NCI-H1092 (cell line): ENCODE results near the gene FNBP1L.

ENCODE experiments used
- DNase-seq: peaks from one replicate; lab custom pipeline; 2025; lab: John Stamatoyannopoulos, UW

Gene FNBP1L

DNA sequence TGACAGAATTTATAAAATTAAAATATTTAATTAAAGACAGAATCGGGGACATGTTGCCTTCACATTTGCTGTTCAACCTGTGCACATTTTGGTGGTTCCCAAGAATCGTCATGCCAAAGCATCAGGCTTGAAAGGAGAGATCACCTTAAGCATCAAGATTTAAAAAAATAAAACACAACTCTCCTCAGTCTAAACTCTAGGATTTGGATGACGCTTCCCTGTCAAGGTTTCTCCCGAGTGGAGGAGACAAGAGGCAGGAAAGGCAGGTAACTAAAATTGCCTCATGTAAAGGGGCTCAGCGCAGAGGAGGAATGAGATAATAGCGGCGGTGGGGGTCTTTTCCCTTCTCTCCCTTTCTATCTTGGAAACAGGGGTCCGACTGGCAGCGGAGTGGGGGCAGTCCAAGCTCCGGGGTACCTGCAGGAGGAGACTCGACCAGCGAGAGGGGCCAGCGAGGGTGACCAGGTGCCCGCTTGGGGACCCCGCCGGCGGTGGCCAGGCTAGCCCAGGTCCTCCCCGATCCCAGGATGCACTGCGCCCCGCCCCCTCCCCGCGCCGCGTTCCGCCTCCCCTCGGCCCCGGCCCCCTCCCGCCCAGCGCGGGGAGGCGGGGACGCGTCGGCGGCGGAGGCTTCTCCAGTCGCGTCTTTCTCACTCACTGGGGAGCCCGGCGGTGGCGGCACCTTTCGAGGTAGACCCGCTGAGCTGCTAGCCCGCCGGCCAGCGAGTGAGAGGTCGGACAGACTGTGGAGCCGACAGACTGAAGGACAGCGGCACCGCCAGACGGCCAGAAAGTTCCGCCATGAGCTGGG is at the start of gene FNBP1L:
Gene FNBP1L, plus strand, starts transcription at position 638 of the 811 bp plus-strand sequence. Its CDS starts 164 bp downstream, at position 802.
- peak; percentile 79 for DNase-seq

DNA sequence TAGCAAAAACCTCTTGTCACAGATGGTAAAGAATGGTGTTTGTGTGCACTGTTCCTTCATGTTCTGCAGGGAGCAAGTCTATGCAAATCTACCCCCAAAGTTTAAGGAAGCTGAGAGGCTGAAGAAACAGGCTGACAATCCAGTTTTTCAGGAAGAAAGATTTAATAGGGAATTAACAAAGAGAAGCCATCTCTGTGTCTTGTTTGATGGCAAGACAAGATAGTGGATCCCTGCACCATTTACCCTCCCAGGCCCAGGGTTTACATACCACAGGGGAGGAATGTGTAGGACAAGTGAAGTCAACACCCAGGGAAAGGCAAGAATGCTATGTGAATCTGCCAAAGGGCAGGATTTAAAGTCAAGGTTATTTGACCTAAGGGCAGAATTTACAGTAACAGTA is 48.1 kb upstream of the FNBP1L start:
- DNase-seq = no peak

DNA sequence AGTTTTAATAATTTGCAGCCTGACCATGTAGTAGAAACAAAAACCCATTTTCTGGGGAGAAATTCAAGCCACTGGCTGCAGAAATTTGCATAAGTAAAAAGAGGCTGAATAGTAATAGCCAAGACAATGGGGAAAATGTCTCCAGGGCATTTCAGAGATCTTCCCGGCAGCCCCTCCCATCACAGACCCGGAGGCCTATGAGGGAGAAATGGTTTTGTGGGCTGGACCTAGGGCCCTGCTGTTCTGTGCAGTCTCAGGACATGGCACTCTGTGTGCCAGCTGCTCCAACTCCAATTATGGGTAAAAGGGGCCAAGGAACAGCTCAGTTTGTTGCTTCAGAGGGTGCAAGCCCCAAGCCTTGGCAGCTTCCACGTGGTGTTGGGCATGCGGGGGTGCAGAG is 39.7 kb upstream of the FNBP1L start:
- no peak for DNase-seq

DNA sequence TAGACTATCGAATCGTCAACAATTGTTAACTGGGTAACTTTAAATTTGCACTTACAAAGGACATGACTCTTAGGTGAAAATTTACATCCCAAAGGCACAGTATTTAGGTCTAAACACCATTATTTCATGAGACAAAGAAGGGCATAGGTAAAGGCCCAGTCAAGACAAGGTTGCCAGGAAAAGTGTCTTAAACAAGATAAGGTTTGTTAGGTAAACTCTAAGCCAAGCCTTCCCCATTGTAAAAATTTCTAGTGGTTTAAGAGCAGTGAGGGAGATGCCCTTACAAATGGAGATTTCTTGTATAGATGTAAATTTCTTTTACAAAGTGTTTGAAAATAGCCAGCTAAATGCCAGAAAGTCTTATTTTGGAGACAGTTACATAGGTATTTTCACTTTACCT is 36.9 kb upstream of the FNBP1L start:
- DNase-seq = no peak

DNA sequence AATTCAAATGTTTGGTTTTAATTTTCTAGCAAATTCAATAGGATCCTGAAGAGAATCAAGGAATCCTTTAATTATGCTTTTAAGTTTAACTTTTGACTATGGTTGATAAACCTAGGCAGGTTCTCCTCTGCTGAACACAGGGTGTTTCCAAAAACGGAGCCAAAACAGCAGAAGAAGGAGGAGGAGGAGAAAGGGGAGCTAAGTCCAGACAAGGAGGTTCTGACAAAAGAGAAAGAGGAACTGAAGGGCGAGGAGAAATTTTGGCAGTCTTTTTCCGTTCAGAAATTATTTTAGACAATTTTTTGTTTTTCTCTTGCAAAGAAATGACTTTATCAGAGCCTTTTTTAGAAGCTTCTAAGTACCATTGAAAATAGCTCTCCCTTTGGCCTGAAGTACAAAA is 33.2 kb upstream of the FNBP1L start:
- no peak for DNase-seq

DNA sequence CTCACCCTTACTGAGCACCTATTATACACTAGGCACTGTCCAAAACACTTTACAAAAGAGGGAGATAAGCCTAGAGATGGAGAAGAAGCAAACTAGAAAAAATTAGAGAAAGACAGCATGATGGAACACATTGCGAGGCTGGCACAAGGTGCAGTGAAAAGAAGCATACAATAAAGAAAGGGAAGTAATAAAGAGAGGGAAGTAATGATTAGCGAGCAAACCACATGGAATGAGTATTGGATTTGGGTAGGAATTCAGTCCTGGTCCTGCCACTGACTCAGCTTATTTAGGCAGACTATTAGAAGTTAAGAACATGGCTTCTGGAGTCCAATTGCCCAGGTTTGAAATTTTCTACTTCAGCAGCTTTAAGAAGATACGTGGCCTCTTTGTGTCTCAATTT is 32.6 kb upstream of the FNBP1L start:
- no peak for DNase-seq

DNA sequence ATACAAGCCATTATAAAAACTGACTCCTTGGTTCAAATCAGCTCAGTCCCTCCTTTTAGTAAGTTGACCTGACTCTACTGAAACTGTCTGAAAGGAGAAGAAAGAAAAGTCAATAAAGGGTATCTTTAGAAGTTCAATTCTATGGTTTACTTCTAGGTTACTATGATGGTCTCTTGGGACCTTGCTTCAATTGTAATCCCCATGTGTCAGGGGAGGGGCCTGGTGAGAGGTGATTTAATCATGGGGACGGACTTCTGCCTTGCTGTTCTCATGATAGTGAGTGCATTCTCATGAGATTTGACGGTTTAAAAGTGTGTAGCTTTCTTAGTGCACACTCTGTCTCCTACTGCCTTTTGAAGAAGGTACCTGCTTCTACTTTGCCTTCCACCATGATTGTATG is 31.7 kb upstream of the FNBP1L start:
- DNase-seq = no peak

DNA sequence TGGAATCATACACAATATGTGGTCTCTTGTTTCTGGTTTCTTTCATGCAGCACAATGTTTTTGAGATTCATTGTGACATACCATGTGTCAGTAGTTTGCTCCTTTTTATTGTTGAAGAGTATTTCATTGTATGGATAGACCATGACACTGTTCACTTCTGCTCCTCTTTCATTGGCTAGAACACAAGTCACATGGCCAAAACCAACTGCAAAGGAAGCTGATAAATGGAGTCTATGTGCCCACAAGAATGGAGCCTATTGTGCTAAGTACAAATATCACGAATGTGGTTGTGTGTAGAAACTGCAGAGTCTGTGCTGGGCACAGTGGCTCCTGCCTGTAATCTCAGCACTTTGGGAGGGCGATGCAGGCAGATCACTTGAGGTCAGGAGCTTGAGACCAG is 28.6 kb upstream of the FNBP1L start:
- DNase-seq = no peak

DNA sequence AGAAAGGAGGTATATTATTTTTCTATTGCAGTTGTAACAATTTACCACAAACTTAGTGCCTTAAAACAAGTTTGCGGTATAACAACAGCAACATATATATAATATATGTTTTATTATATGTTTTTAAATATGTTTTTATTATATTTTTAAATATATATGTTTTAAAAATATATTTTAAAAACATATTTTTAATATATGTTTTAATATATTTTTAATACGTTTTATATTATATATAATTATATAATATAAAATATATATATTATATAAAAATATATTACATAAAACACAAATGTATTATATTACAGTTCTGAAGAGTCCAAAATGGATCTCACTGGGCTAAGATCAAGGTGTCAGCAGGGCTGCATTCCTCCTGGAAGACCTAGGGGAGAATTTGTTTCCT is 27.5 kb upstream of the FNBP1L start:
- no peak for DNase-seq

DNA sequence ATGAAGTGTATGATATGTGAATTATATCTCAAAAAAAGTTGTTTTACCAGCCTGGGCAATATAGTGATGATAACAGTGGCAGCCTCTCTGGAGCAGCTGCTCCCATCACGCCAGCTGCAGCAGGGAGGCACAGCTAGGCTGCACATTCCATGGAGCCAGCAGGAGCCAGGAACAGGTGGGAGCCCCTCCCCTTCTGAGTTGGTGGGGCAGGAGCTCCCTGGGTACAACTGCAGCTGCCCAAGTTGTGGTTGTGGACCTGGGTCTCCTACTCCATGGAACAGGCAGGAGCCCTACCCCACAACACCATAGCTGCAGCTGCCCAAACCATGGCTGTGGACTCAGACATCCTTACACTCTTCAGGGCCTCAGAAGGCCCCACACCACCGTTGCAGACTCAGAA is 21.7 kb upstream of the FNBP1L start:
- DNase-seq = no peak

DNA sequence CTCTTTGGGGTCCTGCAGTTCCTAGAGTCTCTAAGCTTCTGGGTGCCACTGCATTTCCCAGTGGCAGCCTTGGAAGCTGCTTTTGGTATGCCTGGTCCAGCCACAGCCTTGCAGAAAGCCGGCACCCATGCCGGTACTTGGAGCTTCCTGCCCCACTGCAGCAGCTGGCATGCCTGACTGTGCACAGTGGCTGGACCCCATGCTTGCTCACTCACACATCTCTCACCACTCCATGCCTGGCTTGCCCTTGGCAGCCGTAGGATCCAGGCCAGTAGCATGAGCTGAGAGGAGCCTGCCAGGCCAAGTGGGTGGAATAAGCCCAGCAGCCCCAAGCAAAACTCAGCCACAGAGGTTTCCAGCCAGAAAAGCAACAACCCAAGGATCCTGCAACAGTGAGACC is 20.3 kb upstream of the FNBP1L start:
- no peak for DNase-seq

DNA sequence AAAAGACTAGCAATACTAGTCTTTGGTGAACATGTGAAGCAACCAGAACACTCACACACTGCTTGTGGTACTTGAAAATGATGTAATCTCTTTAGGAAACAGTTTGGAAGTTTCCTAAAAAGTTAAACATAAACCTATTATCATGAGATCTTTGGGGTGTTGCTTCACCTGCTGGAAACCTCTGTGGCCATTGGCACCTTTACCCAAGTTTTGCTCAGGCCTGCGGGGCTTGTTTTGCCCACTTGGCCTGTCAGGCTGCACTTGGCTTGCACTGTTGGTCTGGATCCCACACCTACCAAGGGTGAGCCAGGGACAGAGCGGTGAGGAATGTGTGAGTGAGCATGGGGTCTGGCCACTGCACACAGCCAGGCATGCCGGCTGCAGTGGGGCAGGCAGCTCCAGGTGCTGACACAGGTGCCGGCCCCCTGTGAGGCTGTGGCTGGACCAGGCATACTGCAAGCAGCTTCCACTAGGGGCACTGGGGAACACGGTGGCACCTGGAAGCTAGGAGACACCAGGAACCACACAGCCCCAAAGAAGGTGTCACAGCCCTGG is 14.4 kb upstream of the FNBP1L start:
- DNase-seq = no peak

DNA sequence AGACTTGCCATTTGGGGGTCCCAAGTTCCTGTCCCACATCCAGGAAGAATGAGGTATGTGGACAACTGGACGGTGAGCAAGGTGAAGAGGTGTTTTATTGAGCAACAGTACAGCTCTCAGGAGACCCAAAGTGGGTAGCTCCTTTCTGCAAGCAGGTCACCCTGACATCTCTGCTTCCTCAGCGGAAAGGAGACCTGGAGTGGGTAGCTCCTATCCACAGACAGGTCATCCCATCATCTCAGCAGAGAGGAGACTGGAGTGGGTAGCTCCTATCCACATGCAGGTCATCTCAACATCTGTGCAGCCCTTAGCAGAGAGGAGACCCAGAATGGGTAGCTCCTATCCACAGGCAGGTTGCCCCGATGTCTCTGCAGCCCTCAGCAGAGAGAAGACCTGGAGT is 13.8 kb upstream of the FNBP1L start:
- DNase-seq = no peak

DNA sequence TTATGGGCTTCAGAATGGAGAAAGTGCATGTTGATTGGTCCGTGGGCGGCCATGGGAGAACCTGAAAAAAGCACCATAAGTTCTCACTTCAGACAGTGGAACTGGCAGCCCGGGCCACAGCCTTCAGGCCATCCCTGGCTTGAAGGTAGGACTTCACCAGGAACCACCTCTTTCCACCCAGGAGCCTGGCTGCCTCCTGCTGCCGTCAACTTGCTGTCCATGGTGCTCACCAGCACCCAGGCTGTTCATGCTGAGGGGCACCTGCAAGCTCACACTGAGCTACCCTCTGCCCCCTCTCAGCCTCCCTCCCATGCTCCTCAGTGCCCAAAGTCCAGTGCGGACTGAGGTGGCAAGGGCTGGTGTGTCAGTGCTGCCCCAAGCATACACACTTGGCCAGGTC is 12.9 kb upstream of the FNBP1L start:
- no peak for DNase-seq

DNA sequence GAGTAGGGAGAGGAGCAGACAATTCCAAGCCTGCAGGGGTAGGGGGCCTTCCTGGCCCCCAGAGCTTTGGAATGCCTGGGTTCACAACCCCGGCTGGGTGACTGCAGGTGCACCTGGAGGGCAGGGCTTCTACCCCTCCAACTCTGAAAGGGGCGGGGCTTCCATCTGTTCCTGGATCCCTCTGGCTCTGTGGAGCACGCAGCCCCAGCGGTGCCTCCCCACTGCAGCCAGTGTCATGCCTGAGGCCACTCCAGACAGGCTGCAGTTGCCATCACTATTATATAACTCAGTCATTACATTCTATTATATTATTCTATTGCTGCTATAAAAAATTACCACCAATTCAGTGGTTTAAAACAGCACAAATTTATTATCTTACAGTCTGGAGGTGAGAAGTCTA is 12.5 kb upstream of the FNBP1L start:
- DNase-seq = no peak

DNA sequence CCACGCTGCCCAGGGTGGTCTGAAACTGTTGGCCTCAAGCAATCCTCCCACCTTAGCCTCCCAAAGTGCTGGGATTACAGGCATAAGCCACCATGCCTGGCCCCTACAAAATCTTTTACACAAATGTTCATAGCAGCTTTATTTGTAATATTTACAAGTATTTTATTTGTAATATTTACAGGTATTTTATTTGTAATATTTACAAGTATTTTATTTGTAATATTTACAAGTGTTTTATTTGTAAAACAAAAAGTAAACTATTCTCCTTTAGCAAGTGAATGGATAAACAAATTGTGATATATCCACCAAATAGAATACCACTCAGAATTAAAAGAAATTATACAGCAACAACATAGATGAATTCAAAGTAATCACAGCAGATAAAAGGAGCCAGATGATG is 11.4 kb upstream of the FNBP1L start:
- no peak for DNase-seq

DNA sequence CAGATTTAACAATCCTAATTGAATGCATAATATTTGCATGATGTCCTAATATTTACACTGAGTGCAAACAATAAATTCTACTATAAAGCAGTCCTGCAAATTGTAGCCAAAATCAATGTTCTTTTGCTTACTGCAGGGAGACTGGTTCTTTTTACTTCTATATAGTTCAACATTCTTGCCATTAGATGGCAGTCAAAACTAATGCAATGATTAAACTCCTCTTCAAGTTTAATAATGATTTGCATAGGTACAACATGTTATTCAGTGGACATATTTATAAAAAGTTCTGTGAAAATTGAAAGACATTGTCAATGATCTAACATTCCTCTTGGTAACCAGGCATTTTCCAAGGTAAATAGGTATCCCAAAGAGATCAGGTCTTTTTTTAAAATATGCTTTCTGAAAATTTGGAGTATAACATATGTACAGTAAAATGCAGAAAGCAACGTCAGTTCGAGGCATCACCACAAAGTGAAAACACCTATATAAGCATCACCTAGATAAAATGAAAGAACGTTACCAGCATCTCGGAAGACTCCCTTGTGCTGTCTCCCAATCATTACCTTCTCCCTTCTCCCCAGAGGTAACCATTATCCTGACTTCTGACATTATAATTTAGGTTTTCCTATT is 9.8 kb upstream of the FNBP1L start:
- DNase-seq = peak; percentile 54

DNA sequence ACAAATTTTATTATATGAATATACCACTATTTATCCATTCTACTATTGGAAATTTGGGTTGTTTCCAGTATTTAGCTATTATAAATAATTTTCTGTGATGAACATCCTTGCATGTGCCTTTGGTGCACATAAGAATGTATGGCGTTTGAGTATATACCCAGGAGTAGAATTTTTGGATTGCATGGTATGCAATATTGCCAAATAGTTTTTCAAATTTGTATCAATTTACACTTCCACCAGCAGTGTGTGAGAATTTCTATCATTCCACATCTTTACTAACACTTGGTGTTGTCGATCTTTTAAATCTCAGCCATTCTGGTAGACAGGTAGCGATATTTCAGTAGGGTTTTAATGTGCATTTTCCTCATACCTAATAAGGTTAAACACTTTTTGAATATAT is 9.2 kb upstream of the FNBP1L start:
- DNase-seq = no peak

DNA sequence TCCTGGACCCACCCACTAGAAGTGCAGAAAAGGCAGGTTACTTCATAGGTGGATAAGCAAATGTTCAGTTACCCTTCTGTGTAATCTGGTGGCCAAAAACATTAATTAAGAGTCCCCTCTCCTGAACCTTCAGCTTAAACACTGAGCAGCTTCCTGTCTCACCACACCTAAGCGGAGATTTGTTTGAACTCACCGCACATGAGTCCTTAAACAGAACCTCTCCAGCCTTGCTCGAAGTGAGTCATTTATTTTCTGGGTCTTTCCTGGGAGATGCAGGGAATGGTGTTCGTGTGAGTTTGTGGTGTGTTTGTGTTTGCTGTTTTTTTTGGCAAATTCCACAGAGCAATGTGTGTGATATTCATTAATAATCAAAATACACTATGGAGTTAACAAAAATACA is 7.6 kb upstream of the FNBP1L start:
- no peak for DNase-seq

DNA sequence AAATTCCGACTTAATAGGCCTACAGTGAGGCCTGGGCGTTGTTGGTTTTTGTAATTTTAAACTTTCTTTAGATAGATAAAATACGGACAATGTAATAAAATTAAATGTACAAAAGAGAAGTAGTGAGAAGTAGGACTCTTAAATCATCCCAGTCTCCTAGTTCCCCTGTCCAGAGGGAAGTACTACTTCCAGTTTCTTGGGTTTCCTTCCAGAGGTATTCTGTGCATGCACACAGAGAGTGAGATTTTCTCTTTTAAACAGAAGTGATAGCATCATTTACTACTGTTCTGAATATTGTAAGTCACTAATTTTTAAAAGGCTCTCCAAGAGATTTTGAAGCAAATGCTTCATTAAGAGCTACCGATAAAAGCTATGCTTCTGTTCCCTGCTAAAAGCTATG is 7.2 kb upstream of the FNBP1L start:
- DNase-seq = no peak

DNA sequence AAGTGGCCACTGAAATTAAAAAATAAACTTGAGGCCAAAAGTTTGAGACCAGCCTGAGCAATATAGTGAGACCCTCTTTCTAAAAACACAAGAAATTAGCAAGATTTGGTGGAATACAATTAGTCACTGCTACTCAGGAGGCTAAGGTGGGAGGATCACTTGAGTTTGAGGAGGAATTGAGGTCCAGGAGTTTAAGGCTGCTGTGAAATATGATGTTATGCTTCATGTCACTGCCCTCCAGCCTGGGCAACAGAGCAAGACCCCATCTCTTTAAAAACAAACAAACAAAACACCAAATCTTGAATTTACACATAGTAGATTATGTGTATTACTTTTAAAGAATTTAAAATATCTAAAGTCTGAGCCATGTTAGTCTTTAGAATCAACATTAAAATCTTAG is 6.3 kb upstream of the FNBP1L start:
- DNase-seq = no peak

DNA sequence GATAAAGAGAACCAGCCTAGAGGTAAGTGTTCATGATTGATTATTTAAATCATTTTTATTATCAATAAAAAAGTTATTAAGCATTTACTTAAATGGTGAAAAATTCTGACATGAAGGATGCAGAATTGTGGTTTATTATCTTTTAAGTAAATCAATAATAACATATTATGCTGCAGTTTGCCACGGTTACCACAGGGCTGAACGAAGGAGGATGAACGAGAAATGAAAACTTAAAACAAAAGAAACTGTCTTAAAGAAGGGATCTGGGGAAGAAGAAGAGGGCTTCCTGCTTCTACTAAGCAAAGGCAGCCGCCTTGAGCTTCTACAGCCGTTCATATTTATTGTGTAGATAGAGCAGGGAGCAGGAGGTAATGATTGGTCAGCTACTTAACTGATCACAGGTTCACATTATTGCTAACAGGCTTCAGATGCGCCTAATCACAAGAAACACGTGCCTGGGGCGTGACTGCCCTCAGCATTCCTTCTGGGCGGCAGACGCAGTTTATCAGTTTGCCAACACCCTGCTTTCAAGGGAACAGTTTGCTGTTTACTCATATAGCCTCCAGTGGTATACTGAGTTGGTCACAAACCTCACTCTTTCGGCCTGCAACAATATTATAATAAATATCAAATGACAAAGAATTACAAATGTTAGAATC is 5.8 kb upstream of the FNBP1L start:
- DNase-seq = no peak

DNA sequence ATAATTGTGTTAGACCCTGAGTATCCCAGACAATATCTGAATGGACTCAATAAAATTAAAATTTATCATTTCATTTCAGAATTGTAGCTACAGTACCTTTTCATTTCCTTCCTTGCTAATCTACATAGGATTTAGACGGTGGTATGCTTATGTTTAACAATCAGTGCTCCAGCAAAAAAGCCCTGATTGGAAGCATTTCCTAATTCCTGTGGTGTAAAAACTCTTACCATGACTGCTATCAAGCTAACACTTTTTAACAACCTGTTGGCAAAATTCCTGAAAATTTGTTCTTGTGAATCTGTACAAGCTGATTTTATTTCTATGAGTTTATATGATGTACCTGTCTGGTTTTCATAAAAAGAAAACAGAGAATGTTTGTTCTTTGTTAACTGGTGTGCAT is 5.2 kb upstream of the FNBP1L start:
- no peak for DNase-seq
